NCI-H345 (cell line): Measurements from ENCODE around the gene ITPR1.
"Not testable (repeated sequence)": the region's sequence is repeated elsewhere in the genome, so short reads cannot be mapped to it uniquely, and the experiment has no call there.

ENCODE experiments used
- DNase-seq: peaks from one replicate; lab custom pipeline; 2025; lab: John Stamatoyannopoulos, UW

The ITPR1 gene

DNA sequence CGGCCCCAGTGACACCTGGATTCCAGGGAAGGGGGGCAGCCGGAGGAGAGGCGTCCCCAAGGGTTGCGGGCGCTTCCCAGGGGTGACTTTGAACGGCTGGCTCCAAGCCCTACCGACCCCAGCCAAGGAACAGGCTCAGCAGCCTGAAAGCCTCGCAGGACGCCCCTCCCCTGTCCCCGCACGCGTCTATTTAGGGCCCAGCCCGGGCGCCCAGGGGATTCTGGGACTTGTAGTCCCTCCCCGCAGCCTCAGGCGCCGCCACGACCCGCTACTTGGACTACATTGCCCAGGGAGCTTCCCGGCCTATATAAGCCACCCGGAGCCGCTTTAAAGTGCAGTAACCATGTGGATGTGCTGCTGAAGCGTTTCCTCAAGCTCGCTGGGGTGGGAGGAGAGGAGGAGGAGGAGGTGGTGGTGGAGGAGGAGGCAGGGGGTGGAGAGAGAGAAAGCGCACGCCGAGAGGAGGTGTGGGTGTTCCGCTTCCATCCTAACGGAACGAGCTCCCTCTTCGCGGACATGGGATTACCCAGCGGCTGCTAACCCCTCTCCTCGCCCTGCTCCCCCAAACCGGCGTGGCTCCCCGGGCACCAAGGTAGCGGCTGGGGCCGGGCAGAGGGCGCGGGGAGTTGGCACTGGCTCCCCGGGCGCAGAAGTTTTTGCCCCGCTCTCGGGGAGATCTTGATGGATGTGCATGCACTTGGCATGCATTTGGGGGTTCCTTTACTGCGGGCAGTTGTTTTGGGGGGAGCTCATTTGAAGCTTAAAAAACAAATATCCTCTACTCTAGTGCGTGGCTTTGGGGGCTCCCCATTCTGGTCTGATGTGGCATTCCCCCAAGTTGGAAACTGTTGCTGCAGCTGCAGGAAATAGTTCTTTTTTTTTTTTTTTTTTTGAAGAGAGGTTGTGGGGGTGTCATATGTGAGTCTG is at the start of gene ITPR1:
ITPR1 (plus strand) TSS at position 335 of the 927 bp plus-strand sequence. CDS start 23,144 bp downstream, outside the sequence.
- DNase-seq: peak; percentile 95

DNA sequence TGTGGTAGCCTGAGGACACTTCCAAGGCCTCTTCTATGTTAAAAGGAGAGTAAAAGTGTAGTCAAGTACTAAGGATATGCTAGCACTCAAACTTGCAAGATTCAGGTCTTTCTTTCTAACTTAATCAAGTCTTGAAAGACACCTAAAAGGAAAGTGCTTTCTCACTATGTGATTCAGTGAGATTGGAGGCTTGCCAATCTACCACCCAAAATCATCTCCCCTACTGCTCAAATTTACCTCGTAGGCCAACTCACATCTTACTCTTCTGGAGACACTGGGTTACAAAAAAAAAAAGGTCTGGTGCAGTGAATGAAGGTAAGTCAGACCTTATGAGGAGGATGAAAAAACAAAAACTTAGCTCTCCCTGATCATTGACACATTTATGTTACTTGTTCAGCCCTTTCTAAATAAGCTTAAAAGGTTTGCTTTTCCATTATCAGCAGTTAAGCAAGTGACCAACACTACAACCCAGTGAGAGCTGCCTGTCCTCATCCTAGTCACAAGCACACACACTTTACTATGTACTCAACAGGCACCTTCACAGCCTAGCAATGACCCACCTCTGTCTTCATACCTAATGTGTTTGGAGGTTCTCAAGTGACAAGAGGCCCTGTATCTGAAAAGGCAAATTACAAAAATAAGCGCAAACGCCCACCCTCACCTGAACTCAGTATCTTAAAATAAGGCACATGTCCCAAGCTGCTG is 45.7 kb upstream of the ITPR1 start:
- no peak for DNase-seq

DNA sequence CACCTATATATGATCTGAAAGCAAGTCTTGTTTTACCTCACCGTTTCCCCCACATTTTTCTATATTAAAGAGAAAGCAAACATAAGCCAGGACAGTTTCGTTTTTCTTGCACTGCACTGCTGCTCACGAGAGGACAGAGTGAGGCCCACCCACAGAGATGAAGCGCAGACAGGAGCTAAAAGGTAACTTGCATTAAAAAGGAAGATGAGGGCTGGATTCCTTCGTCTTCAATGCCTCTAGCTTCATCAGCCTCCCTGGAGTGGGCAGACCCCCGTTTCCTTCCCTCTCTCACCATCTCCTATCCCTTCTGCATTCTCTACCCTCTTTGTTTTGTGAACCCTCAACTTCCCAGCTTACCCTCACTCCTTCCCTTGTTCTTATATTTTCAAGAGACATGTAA is 45.0 kb upstream of the ITPR1 start:
- DNase-seq: no peak

DNA sequence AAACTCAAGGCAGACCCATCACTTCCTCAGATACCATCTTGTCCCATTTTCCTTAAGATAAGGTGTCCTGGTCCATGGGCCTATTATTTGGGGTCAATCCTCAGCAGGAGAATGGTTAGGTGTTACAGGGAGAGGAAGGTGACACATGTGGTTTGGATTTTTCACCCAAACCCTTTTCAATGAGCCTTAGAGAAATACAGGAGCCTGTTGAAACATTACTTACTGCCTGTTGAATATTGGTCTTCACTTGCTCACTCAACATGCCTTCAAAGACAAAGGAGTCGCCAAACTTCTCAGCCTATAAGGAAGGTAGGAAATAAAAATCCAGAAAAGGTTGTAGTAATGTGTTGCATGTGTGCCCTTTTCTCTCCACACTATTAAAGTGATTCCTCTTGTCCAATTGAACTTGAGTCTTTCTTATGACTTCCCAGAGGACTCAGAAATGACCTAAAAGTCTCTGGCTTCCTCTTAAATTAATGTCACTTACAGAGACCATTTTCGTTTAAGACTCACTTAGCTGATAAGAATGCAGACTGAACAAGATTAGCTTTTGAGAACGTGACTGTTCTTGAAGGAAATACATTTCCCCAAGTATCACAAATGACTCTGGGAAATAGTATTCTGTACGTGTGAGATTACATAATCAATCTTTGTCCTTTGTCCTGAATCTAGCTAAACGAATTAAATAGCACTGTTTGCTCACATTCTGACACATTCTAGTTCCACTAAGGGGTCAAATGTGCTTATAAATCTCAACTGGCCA is 43.9 kb upstream of the ITPR1 start:
- DNase-seq: no peak

DNA sequence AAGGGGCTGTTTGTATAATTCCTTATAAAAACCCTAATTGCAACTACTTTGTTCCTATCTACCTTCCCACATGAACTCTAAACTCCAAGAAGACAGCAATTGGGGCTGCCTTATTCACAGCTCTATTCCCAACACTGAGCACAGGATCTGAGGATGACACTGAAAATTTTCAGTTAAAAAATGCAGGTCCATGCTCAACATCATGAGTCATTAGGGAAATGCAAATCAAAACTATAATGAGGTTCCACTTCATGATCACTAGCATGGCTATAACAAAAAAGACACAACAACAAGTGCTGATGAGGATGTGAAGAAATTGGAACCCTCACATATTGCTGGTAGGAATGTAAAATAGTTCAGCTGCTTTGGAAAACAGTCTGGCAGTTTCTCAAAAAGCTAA is 39.0 kb upstream of the ITPR1 start:
- DNase-seq: no peak

DNA sequence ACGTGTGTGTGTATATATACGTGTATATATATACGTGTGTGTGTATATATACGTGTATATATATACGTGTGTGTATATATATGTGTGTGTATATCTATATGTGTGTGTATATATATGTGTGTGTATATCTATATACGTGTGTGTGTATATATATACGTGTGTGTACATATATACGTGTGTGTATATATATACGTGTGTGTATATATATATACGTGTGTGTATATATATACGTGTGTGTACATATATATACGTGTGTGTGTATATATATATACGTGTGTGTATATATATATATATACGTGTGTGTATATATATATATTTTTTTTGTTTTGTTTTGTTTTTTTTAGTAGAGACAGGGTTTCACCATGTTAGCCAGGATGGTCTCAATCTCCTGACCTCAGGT is 36.4 kb upstream of the ITPR1 start:
- DNase-seq: not testable (repeated sequence)

DNA sequence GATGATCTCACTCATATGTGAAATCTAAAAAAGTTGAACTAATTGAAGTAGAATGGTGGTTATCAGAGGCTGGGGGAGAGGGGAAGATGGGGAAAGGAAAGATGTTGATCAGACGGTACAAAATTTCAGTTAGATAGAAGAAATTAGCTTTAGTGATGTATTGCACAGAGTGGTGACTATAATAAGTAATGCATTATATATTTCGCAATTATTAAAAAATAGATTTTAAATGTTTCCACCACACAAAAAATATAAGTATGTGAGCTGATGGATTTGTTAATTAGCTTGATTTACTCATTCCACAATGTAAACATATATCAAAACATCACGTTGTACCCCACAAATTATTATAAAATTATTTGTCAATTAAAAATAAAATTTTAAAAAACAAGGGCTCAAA is 34.2 kb upstream of the ITPR1 start:
- no peak for DNase-seq

DNA sequence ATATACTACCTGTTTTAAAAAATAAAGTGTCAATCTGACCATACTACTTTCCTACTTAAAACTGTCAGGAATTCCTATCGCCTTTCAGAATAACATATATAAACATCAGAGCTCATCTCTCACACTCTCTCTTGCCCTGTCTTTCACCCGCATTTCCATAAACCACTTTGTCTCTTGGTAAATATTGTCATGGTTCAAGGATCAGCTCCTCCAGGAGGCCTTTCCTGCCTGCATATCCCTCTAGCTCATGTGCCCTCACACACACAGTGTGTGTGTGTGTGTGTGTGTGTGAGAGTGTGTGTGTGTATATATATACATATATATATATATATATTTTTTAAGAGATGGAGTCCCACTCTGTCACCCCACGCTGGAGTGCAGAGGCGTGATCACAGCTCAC is 32.8 kb upstream of the ITPR1 start:
- no peak for DNase-seq

DNA sequence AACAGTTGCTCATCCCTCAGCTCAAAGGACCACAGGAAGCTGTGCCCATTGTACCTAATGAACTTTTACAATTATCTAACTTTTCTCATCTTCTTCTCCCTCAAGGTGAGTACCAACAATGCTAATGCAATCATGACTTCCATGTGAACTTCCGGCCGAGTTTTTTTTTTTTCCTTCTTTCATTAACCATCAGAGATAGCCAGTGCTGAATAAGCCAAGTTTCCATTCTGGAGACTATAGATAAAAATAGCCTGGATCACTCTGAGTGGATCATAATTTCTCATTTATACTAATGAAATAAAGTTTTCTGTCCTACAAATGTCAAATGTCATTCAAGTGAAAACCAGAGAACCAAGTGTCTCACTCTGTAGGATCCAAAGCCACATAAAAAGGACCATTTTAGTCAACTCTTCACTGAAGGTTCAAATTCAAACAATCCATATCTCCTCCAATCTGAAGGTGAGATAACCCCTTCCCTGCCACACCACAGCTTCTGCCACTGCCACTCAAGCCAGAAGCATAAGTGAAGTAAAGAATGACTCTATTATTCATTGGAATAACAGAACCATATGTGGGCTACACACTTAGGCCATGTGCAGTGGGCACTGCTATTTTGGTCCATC is 31.6 kb upstream of the ITPR1 start:
- DNase-seq: no peak

DNA sequence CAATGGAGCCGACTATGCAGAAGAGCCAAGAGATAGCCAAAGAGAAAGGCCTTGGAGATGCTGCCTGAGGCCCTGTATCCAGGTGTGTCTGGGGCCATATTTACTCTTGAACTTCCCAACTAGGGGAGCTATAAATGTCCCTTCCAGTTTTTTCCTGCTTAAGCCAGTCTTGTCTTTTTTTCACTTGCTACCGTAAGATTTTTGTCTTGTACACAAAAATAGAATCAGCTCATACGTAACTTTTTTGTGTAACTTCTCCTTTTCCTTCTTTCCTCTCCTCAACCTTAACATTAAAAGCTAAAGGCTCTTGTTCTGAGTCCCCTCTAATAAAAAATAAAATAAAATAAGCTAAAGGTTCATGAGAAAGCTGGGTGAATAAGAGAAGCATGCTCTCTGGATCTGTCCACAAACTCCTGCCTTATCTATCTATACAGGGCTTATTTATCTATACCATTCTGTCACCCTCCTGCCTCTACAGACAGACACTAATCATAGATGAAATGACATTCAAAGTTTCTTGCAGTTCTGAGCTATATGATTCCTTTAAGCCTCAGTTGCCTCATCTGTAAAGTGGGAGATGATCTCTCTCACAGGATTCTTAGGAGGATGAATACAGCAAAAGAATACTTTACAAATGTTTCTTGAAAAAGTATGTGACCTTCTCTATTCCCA is 30.6 kb upstream of the ITPR1 start:
- no peak for DNase-seq

DNA sequence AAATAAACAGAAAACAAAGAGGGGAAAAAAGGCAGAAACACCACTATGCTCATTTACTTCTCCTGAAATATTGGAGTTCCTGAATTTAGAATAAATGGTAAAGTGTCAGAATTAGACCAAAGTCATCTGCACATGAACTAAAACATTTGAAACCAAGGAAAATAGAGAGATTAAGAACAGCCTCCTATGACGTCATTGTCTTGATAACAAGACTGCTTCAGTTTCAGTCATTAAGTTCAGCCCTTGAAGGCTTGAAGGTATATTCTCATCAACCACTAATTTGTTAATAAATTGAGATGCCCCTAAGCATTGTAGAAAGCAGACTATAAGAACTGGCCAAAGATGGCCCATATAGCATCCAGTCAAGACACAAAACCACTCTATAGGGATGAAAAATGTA is 28.6 kb upstream of the ITPR1 start:
- DNase-seq: no peak

DNA sequence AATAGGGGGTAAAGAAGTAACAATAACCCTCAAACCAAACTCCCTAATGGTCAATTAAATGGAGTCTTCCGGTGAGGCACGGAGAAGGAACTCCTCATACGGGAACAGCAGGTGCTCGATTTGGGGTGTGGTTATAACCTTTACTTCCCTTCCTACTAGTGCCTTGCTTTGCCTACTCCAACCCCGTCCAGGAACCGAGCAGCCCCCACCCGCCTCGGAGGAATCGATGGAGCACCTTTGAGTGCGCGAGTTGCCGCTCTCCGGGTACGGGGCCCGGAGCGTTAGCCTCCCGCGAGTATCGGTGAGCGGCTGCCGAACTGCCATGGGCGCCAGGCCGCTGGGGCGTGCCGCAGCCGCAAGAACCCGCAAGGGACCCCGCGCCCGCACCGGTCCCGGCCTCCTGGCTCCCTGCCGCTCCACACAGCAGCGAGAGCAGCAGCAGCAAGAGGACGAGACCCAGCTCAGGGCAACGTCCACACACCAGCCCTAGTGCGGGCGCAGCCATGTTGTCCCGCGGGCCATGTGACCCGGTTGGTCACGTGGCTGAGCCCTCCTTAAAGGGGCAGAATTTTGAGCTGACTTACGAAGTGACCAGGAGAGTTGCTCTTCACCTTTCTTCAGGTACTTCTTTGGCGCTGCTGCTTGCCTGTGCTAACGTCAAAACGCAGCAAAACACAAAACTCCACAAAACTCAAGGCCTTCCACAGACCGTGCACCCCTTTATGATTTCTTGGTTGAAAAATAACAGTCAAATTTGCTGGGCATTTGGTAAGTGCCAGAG is 26.2 kb upstream of the ITPR1 start, which contains the start of gene SUMF1:
SUMF1 (minus strand) TSS at position 529 of the 781 bp plus-strand sequence; CDS start at position 505, 24 bp downstream.
- DNase-seq: peak; percentile 70

DNA sequence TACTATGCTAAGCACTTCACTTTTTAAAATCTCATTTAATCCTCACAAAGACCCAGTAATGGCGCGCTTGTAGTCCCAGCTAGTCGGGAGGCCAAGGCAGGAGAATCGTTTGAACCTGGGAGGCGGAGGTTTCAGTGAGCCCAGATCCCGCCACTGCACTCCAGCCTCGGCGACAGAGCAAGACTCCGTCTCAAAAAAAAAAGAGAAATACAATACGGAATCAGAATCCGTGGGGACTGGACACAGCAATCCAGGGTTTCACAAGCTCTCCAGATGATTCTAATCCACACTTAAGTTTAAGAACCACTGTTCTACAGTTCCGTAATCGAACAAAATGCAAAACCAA is 25.7 kb upstream of the ITPR1 start:
- DNase-seq: no peak

DNA sequence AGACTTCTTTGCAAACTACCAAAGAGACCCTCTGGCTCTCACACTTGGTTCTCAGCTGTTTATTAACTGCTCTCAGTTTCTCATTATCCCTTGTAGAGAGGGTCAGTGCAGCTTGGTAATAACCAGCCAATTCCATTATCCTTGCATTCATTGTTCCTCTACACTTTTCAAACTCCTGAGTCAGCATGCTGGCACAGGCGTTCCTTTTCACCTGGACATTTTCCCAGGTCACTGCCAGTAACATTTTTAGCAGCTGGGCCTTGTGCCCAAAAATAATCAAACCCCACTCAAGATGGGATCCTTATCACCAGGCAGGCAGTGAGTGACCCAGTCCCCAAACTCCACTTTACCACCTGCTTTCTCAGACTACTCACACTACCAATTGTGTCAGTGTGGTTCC is 21.2 kb upstream of the ITPR1 start:
- DNase-seq: no peak

DNA sequence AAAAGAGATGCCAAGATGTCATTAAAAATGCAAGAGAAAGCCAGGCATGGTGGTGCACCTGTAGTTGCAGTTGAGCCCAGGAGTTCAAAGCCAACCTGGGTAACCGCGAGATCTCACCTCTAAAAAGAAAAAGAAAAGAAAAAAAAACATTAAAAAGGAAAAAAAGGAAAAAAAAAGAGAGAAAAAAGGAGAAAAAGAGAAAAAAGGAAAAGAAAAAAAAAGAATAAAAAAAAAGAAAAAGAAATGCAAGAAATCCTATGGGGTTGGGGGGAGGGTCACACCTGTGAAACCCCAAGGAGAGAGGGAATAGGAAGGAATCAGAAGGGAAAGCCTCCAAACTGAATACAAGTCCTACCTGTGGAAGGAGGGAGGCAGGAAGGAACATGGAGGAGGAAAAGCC is 20.8 kb upstream of the ITPR1 start:
- no peak for DNase-seq

DNA sequence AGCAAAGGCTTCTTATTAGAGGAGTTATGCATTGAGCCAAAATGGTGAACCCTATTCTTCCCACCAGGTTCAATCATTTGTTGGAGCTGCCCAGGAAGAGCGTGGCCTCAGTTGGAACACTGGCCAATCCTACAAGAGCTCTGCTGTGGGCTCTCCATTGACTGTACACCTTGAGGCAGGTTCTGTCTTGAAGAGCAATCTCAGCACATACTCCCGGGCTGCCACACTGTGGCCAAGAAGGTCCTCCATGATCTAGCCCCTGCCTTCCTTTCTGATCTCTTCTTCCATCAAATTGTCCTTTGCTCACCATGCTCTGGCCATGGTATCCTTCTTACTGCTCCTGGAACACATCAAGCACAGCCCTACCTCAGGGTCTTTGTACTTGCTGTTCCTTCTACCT is 20.4 kb upstream of the ITPR1 start:
- DNase-seq: no peak

DNA sequence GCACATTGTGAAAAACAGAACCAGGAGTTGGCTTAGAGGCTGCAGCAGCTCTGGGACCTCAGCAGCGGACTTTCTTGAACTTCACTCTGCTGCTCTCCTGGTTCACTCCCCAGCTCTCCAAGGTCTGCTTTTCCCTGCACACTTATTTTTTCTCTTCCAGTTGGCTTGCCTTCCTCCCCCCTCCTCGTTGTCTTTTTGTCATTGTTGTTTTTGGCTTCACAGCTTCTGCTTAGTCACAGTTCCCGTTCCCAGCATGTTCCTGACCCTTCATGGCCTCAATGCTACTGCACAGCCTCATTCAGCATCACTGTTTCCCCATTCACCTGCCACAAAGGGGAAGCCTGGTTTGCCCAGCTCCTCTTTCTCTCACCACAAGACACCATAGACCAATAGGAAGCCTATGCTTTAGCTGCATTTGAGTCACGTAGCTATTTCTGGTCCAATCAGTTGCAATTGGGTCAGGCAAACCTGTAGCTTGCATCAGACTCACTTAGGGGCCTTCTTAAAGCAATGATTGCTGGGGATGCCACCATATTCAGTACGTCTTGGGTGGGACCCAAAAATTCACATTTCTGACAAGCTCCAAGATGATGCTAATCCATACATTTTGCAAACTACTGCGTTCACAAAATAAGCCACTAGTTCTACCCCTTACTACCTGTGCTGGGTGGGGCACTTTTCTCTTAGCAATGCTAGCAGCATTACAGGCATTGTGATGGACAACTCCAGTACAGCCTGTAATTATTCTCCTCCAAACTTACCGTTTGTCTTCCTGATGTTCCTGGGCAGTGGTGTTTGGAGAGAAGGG is 18.3 kb upstream of the ITPR1 start:
- no peak for DNase-seq

DNA sequence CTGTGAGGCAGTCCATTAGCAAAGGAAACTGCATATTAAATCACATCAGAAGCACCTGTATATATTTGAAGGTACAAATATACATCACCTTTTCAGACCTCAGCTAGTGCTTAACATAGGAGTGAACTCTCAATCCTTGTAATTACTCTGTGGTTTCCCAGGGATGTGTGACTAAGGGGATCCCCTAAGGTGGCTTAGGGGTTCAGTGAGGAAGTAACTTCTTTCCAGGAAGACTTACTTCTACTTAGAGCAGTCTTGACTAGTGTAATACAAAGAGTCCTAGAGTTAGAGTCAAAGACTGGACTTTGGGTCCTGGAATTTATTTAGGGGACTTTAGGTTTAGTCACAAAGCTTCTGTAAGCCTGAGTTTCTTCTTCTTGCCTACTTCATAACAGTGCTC is 17.3 kb upstream of the ITPR1 start:
- DNase-seq: no peak

DNA sequence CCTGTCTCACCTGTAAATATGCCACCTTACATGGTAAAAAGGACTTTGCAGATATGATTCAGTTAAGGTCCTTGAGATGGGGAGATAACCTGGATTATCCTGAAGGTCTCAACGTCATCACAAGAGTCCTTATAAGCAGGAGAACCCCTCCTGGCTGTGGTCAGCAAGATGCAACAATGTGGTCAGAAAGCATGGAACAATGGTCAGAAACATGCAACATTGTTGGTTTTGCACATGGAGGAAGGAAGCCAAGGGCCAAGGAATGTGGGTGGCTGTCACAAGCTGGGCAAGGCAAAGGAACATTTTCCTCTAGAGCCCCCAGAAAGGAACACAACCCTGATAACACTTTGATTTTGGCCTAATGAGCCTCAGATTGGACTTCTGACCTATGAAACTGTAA is 16.7 kb upstream of the ITPR1 start:
- DNase-seq: no peak

DNA sequence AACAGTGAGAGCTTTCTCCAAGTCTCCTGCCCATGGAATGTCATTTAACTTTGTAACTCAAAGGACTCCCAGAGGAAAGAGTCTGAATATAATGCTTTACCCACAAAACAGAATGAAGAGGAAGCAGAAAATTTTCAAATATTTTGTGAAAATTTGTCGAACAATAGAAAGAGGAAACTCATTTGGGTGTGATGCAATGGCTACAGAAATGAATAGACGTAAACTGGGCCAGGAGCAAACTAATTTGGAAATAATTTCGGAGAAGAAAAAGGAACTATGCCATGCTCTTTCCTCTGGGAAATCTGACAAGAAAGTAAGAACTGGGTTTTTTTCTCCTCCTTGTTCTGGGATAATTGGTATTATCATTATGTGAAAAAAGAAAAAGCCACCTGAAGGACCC is 14.9 kb upstream of the ITPR1 start:
- no peak for DNase-seq
